Neural cell (in vitro differentiated cells): ENCODE data around the gene ONECUT2. TPM values are rescaled to one million over a fixed set of nuclear protein-coding genes. Genes with fewer than 3 reads are reported as not detected.

ENCODE experiments used
- H2AFZ ChIP-seq: fragments of 200-600, 300-800 bp; sonication (generic), shearing (Covaris generic); 2 replicates; pipeline ENCODE4 v1.6.0; 2014; ENCODE audit warnings: low read depth, mild to moderate bottlenecking, antibody characterized with exemption, low read length, moderate library complexity
- H3F3A ChIP-seq: fragments of 200-600 bp; shearing (Covaris generic); 2 replicates; pipeline ENCODE4 v1.6.1; 2016; ENCODE audit warnings: mild to moderate bottlenecking, moderate library complexity, mixed read lengths, antibody characterized with exemption, low read length; ENCODE audit not compliant: insufficient read depth, poor library complexity, severe bottlenecking
- H3K27ac ChIP-seq: fragments of 200-600, 300-800 bp; sonication (generic), shearing (Covaris generic); 2 replicates; pipeline ENCODE4 v1.5.1; 2014; ENCODE audit warnings: mild to moderate bottlenecking, low read length, moderate library complexity
- H3K27me3 ChIP-seq: fragments of 300-800, 200-600 bp; sonication (generic), shearing (Covaris generic); 2 replicates; pipeline ENCODE4 v1.6.0; 2014; ENCODE audit warnings: mild to moderate bottlenecking, low read depth, low read length, moderate library complexity; ENCODE audit not compliant: insufficient read depth
- H3K36me3 ChIP-seq: fragments of 300-800, 200-600 bp; sonication (generic), shearing (Covaris generic); 2 replicates; pipeline ENCODE4 v1.5.1; 2014; ENCODE audit warnings: mild to moderate bottlenecking, antibody characterized with exemption, low read length, moderate library complexity; ENCODE audit not compliant: insufficient read depth
- H3K4me2 ChIP-seq: fragments of 300-800, 200-600 bp; sonication (generic), shearing (Covaris generic); 2 replicates; pipeline ENCODE4 v1.6.0; 2014; ENCODE audit warnings: mild to moderate bottlenecking, low read length
- H3K4me3 ChIP-seq: fragments of 300-800, 200-600 bp; sonication (generic), shearing (Covaris generic); 2 replicates; pipeline ENCODE4 v1.5.1; 2014; ENCODE audit warnings: mild to moderate bottlenecking, low read length, moderate library complexity
- H3K79me2 ChIP-seq: fragments of 200-600 bp; shearing (Covaris generic); replicated peaks from 2 replicates; pipeline ENCODE4 v1.6.0; 2014; ENCODE audit warnings: mild to moderate bottlenecking, low read length, moderate library complexity; ENCODE audit not compliant: insufficient read depth
- H3K9ac ChIP-seq: fragments of 300-800, 200-600 bp; sonication (generic), shearing (Covaris generic); 2 replicates; pipeline ENCODE4 v1.6.1; 2016; ENCODE audit warnings: mild to moderate bottlenecking, low read length, mixed read lengths
- H3K9me2 ChIP-seq: fragments of 200-600 bp; shearing (Covaris generic); 2 replicates; pipeline ENCODE4 v1.6.1; 2016; ENCODE audit warnings: mild to moderate bottlenecking, low read length, mixed read lengths; ENCODE audit not compliant: insufficient read depth
- H3K9me3 ChIP-seq: fragments of 200-600, 300-800 bp; sonication (generic), shearing (Covaris generic); 2 replicates; pipeline ENCODE4 v1.6.1; 2016; ENCODE audit warnings: mild to moderate bottlenecking, mixed run types, low read length, moderate library complexity, mixed read lengths
- H4K20me1 ChIP-seq: fragments of 200-600 bp; shearing (Covaris generic); 2 replicates; pipeline ENCODE4 v1.6.1; 2016; ENCODE audit warnings: mild to moderate bottlenecking, mixed run types; ENCODE audit not compliant: insufficient read depth
- CTCF ChIP-seq: fragments of 450-650 bp; IDR thresholded peaks from 2 replicates; pipeline ENCODE4 v1.5.1; 2014; ENCODE audit warnings: antibody characterized with exemption, mild to moderate bottlenecking, moderate library complexity; ENCODE audit not compliant: poor library complexity, severe bottlenecking
- EP300 ChIP-seq: fragments of 450-650 bp; conservative IDR thresholded peaks from 2 replicates; pipeline ENCODE4 v1.6.1; 2014; ENCODE audit warnings: antibody characterized with exemption, mild to moderate bottlenecking, moderate library complexity; ENCODE audit not compliant: poor library complexity, severe bottlenecking
- EZH2 ChIP-seq: fragments of 200-600, 300-800 bp; shearing (Covaris generic), sonication (generic); IDR thresholded peaks from 2 replicates; pipeline ENCODE4 v1.6.1; 2014; ENCODE audit warnings: antibody characterized with exemption, low read length, borderline replicate concordance, mild to moderate bottlenecking; ENCODE audit not compliant: insufficient read depth, poor library complexity, severe bottlenecking
- MXI1 ChIP-seq: fragments of 450-650 bp; conservative IDR thresholded peaks from 2 replicates; pipeline ENCODE4 v1.6.1; 2014; ENCODE audit warnings: antibody characterized with exemption, mild to moderate bottlenecking; ENCODE audit not compliant: poor library complexity, severe bottlenecking
- POLR2AphosphoS5 ChIP-seq: IDR thresholded peaks from 2 replicates; pipeline ENCODE4 v1.6.1; 2012
- RAD21 ChIP-seq: fragments of 450-650 bp; conservative IDR thresholded peaks from 2 replicates; pipeline ENCODE4 v1.6.1; 2014; ENCODE audit warnings: antibody characterized with exemption, mild to moderate bottlenecking, moderate library complexity
- SMC3 ChIP-seq: fragments of 450-650 bp; conservative IDR thresholded peaks from 2 replicates; pipeline ENCODE4 v1.6.1; 2014; ENCODE audit warnings: antibody characterized with exemption, mild to moderate bottlenecking, moderate library complexity; ENCODE audit not compliant: poor library complexity
- TAF1 ChIP-seq: IDR thresholded peaks from 2 replicates; pipeline ENCODE4 v1.6.1; 2012; ENCODE audit warnings: low read depth
- polyA minus RNA-seq: library from RNA; depleted of rRNA, polyadenylated mRNA; stranded (reverse); fragments of >200 nt; gene quantifications from 2 replicates; pipeline ENCODE4 v1.2.3, GENCODE V29; 2014
- polyA plus RNA-seq: library from polyadenylated mRNA; depleted of rRNA; stranded (reverse); fragments of >200 nt; gene quantifications from 2 replicates; pipeline ENCODE4 v1.2.3, GENCODE V29; 2014
- TF ChIP-seq, protein P1 (sequence below): IDR thresholded peaks from 2 replicates; pipeline ENCODE4 v1.6.1; 2012; ENCODE audit warnings: borderline replicate concordance

Gene ONECUT2
- polyA plus RNA-seq (3.9 and 4.3 TPM in 2 replicates), polyA minus RNA-seq (20.2 and 27.1 TPM in 2 replicates)

DNA sequence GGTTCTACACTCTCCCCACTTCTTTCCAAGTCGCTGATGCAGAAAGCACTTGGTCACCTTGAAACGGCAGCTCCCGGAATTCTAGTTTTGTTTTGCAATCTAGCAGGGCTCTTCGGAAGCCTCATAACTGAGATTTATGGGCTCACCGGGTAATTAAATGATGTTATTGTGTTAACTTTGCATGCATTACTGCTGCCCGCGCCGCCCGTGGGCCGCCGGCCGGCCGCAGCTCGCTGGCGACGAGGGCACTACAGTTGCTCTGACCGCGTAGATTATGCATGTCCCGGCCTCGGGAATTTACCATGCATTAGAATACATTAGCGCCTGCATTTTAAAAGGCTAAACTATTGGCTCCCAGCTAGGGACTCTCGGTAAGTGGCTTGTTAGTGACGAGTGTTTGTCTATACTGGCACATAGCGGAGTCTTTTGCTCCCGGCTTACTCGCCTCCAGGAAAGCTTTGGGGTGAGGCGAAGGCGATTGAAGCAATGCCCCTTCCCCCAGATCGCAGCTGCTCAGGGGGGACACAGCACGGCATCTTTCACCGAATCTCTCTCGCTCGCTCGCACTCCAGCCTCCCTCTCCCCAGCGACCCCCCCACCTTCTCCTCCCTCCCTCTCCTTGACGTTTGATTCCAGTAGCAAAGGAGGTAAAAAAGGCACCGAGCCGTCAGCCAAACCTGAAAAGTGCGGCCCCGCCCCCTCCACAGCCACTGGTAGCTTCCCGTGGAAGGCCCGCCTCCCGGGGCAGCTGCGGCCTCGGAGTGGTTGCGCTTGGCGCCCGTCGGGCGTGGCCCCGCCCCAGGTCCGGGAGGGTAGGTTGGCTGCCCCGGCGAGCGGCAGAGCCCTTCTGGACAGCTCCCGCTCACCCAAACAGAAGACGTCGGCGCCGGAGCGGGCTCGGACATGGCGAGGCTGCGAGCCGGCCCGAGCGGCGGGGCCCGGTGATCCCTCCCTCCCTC lies at the start of gene ONECUT2:
Gene ONECUT2 (plus strand): TSS at position 839 of the 959 bp plus-strand sequence. CDS start 343 bp downstream, outside the sequence.
- Histone ChIP-seq H2AFZ (peak within 1 kb of the TSS; percentile 19), H3K9me3 (no peaks in the 10 kb centered on the region), H3K27ac (no peak within 1 kb of the TSS)

DNA sequence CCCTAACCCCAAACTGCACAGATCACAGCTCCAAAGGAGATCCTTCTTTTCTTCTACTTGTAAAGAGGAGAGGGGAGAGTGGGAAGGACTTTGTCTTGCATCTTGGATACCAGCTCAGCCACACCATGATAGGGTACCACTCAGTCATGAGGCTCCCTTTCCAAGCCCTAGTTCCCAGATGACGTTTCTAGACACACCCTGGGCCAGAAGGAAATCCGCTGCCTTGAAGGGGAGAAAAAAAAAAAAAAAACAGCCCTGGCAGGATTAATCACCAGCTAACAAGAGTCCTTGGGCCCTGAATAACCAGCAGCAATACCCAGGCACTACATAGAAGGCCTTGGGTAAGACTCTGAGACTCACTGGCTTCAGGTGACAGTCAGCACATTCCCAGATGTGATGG lies 45.9 kb upstream of the ONECUT2 start:
- Histone ChIP-seq H3K27me3 (no peaks in the 10 kb centered on the region), H3K9me3 (no peaks in the 10 kb centered on the region), H3K4me3 (no peak overlapping the region), H3F3A (no peaks in the 10 kb centered on the region), H3K79me2 (no peaks in the 10 kb centered on the region), H3K36me3 (no peaks in the 10 kb centered on the region), H3K9ac (no peak overlapping the region), H3K4me2 (no peak overlapping the region), H3K27ac (no peak overlapping the region), H2AFZ (no peak overlapping the region), H4K20me1 (no peaks in the 10 kb centered on the region), H3K9me2 (no peaks in the 10 kb centered on the region)
- TF ChIP-seq SMC3 (no peak), POLR2AphosphoS5 (no peak), EP300 (no peak), EZH2 (no peak), TAF1 (no peak), RAD21 (no peak), CTCF (no peak), MXI1 (no peak)
- TF ChIP-seq, protein P1, sequence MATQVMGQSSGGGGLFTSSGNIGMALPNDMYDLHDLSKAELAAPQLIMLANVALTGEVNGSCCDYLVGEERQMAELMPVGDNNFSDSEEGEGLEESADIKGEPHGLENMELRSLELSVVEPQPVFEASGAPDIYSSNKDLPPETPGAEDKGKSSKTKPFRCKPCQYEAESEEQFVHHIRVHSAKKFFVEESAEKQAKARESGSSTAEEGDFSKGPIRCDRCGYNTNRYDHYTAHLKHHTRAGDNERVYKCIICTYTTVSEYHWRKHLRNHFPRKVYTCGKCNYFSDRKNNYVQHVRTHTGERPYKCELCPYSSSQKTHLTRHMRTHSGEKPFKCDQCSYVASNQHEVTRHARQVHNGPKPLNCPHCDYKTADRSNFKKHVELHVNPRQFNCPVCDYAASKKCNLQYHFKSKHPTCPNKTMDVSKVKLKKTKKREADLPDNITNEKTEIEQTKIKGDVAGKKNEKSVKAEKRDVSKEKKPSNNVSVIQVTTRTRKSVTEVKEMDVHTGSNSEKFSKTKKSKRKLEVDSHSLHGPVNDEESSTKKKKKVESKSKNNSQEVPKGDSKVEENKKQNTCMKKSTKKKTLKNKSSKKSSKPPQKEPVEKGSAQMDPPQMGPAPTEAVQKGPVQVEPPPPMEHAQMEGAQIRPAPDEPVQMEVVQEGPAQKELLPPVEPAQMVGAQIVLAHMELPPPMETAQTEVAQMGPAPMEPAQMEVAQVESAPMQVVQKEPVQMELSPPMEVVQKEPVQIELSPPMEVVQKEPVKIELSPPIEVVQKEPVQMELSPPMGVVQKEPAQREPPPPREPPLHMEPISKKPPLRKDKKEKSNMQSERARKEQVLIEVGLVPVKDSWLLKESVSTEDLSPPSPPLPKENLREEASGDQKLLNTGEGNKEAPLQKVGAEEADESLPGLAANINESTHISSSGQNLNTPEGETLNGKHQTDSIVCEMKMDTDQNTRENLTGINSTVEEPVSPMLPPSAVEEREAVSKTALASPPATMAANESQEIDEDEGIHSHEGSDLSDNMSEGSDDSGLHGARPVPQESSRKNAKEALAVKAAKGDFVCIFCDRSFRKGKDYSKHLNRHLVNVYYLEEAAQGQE: no peak

More for the DNA sequence above, at the start of gene ONECUT2:
- no peaks in the 10 kb centered on the region for H3K79me2 ChIP-seq
- peaks cover 3% of the 10 kb centered on the region for H4K20me1 ChIP-seq
- no peaks in the 10 kb centered on the region for H3K36me3 ChIP-seq
- H3K9ac ChIP-seq: peak within 1 kb of the TSS; percentile 95
- peaks cover 4% of the 10 kb centered on the region for H3F3A ChIP-seq
- H3K4me3 ChIP-seq: peak within 1 kb of the TSS; percentile 81
- H3K9me2 ChIP-seq: no peaks in the 10 kb centered on the region
- H3K4me2 ChIP-seq: peak within 1 kb of the TSS; percentile 92
- H3K27me3 ChIP-seq: peaks cover 76% of the 10 kb centered on the region
- TF ChIP-seq, protein P1: no peak
- peak; percentile 31 for TF ChIP-seq RAD21
- TF ChIP-seq MXI1: no peak
- TF ChIP-seq EZH2: peak; percentile 44
- peak; percentile 67 for TF ChIP-seq POLR2AphosphoS5
- TF ChIP-seq TAF1: peak; percentile 67
